Stomach (tissue), 9 donors: Measurements from ENCODE around the gene MANBA. TPM values are rescaled to one million over a fixed set of nuclear protein-coding genes. Genes with fewer than 3 reads are reported as not detected.

Experiments used
- DNase-seq, 2 donors: peaks; one replicate each; pipeline versions ENCODE4 v3.0.0 to v3.0.0-alpha.2; 2013 to 2019
- H3K27ac ChIP-seq, 5 donors: fragments of 200-600 bp in 4 of 5; sonication (generic) in 4 of 5; one replicate each; pipeline ENCODE4 v1.5.1; 2013 to 2019; ENCODE audit warnings: mild to moderate bottlenecking in 1 of 5, moderate library complexity in 1 of 5
- H3K27me3 ChIP-seq, 3 donors: fragments of 200-600 bp; sonication (generic); one replicate each; pipeline ENCODE4 v1.5.1; 2017 to 2019; ENCODE audit warnings: mixed run types in 1 of 3
- H3K36me3 ChIP-seq, 4 donors: fragments of 200-600 bp; sonication (generic); 1 replicate in 3 of 4; 2 replicates in 1 of 4; pipeline ENCODE4 v1.5.1; 2016 to 2019
- H3K4me1 ChIP-seq, 4 donors: fragments of 200-600 bp; sonication (generic); one replicate each; pipeline ENCODE4 v1.5.1; 2016 to 2019
- H3K4me3 ChIP-seq, 4 donors: fragments of 200-600 bp; sonication (generic) in 3 of 4; one replicate each; pipeline ENCODE4 v1.5.1; 2016 to 2019; ENCODE audit warnings: mild to moderate bottlenecking in 1 of 4
- H3K9me3 ChIP-seq, 4 donors: fragments of 200-600 bp; sonication (generic); one replicate each; pipeline ENCODE4 v1.5.1; 2016 to 2019
- EP300 ChIP-seq: sonication (generic); formaldehyde crosslinking; IDR thresholded peaks from one replicate; pipeline ENCODE4 v1.6.1; 2017; ENCODE audit warnings: antibody characterized with exemption
- POLR2A ChIP-seq, 4 donors: fragments of 450-650 bp; IDR thresholded peaks; one replicate each; pipeline ENCODE4 v1.6.1; 2016; ENCODE audit warnings: antibody characterized with exemption in 4 of 4, control low read depth in 2 of 4, mild to moderate bottlenecking in 1 of 4, moderate library complexity in 1 of 4
- POLR2AphosphoS5 ChIP-seq, 3 donors: sonication (generic); formaldehyde crosslinking; IDR thresholded peaks; one replicate each; pipeline ENCODE4 v1.6.1; 2016; ENCODE audit warnings: antibody characterized with exemption in 3 of 3
- WGBS, 5 donors: extraction: QIAGEN DNeasy Blood & Tissue Kit in 3 of 5; methylation state at CpG; one replicate each; pipeline versions ENCODE4 v1.1.5 to v1.1.7; 2013 to 2018; 5-methylcytosine and 5-hydroxymethylcytosine counted together
- intact Hi-C: fragments of 100-400 bp; cut with DNase I; formaldehyde crosslinking; loops from one replicate; pipeline ENCODE4 v1.15.1; 2023; ENCODE audit warnings: low total_unique reads
- polyA plus RNA-seq, 3 donors: library from polyadenylated mRNA; stranded (reverse); fragments of 200-250 nt; gene quantifications; one replicate each; pipeline ENCODE4 v1.2.3, GENCODE V29; 2013
- total RNA-seq, 5 donors: library from RNA; depleted of rRNA; stranded (reverse); fragments of >200 nt; gene quantifications; one replicate each; pipeline versions ENCODE4 v1.1.0 to v1.2.3, GENCODE V29; 2014 to 2016
- TF ChIP-seq, protein P1 (sequence below), 7 experiments: fragments of 450-650 bp in 4 of 7; fragments of 200-600 bp in 3 of 7; sonication (generic) in 3 of 7; IDR thresholded peaks; one replicate each; pipeline ENCODE4 v1.5.1; 2016 to 2019; ENCODE audit warnings: antibody characterized with exemption in 7 of 7, control low read depth in 2 of 7, mild to moderate bottlenecking in 1 of 7
- donor health status: healthy with polysubstance abuse.
- donor health status: Bipolar disorder and iron deficiency.
- donor health status: healthy.

MANBA gene
- total and polyA plus RNA-seq, 8 donors = 8.4 to 69.4 (median 24.0) TPM

GRCh38 chr4:102663073-102663472 lies 97.7 kb downstream of the MANBA start:
- TF ChIP-seq POLR2AphosphoS5 (IDR thresholded peaks at IDR 0.05) (no peak), EP300 (no peak), POLR2A (IDR thresholded peaks at IDR 0.05) (no peak)
- TF ChIP-seq, protein P1, sequence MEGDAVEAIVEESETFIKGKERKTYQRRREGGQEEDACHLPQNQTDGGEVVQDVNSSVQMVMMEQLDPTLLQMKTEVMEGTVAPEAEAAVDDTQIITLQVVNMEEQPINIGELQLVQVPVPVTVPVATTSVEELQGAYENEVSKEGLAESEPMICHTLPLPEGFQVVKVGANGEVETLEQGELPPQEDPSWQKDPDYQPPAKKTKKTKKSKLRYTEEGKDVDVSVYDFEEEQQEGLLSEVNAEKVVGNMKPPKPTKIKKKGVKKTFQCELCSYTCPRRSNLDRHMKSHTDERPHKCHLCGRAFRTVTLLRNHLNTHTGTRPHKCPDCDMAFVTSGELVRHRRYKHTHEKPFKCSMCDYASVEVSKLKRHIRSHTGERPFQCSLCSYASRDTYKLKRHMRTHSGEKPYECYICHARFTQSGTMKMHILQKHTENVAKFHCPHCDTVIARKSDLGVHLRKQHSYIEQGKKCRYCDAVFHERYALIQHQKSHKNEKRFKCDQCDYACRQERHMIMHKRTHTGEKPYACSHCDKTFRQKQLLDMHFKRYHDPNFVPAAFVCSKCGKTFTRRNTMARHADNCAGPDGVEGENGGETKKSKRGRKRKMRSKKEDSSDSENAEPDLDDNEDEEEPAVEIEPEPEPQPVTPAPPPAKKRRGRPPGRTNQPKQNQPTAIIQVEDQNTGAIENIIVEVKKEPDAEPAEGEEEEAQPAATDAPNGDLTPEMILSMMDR (IDR thresholded peaks at IDR 0.05) = no peak
- WGBS, 5 donors = 79 to 94% (median 90%) methylated on average over 1 of the region's 1 CpG
- Histone ChIP-seq H3K4me3 (no peak overlapping the region), H3K4me1 (no peaks in the 10 kb centered on the region), H3K36me3 (peaks cover 5 to 72% (median 63%) of the 10 kb centered on the region in 4 donors), H3K9me3 (no peaks in the 10 kb centered on the region), H3K27ac (no peak overlapping the region), H3K27me3 (no peaks in the 10 kb centered on the region)
- intact Hi-C loops = no loop called here
- DNase-seq = no peak

- 45 to 89% (median 85%) methylated on average over 5 of the region's 5 CpGs for WGBS, 5 donors
- Histone ChIP-seq H3K27me3 (no peaks in the 10 kb centered on the region), H3K4me3 (no peak overlapping the region), H3K4me1 (no peaks in the 10 kb centered on the region), H3K27ac (no peak overlapping the region), H3K36me3 (peaks cover 0 to 37% (median 34%) of the 10 kb centered on the region in 4 donors), H3K9me3 (no peaks in the 10 kb centered on the region)
- DNase-seq = no peak
- no peak for TF ChIP-seq EP300
- TF ChIP-seq, protein P1 (IDR thresholded peaks at IDR 0.05) = no peak
- no peak for TF ChIP-seq POLR2A (IDR thresholded peaks at IDR 0.05)
- no peak for TF ChIP-seq POLR2AphosphoS5 (IDR thresholded peaks at IDR 0.05)
- intact Hi-C loops = no loop called here
Measured at GRCh38 chr4:102657206-102657605, 103.6 kb downstream of the MANBA start.

GRCh38 chr4:102647117-102647516 lies 113.7 kb downstream of the MANBA start:
- no peak for DNase-seq
- intact Hi-C loops = no loop called here
- peaks cover 0 to 48% (median 41%) of the 10 kb centered on the region in 4 donors for H3K36me3 ChIP-seq
- TF ChIP-seq EP300 = no peak
- no peak for TF ChIP-seq POLR2AphosphoS5 (IDR thresholded peaks at IDR 0.05)
- no peak for TF ChIP-seq POLR2A (IDR thresholded peaks at IDR 0.05)
- TF ChIP-seq, protein P1 (IDR thresholded peaks at IDR 0.05) = no peak
- no peaks in the 10 kb centered on the region for H3K27me3 ChIP-seq
- H3K4me1 ChIP-seq = no peaks in the 10 kb centered on the region
- WGBS, 5 donors = 50 to 91% (median 72%) methylated on average over 1 of the region's 1 CpG
- no peak overlapping the region for H3K27ac ChIP-seq
- H3K9me3 ChIP-seq = no peaks in the 10 kb centered on the region
- no peak overlapping the region for H3K4me3 ChIP-seq

DNA sequence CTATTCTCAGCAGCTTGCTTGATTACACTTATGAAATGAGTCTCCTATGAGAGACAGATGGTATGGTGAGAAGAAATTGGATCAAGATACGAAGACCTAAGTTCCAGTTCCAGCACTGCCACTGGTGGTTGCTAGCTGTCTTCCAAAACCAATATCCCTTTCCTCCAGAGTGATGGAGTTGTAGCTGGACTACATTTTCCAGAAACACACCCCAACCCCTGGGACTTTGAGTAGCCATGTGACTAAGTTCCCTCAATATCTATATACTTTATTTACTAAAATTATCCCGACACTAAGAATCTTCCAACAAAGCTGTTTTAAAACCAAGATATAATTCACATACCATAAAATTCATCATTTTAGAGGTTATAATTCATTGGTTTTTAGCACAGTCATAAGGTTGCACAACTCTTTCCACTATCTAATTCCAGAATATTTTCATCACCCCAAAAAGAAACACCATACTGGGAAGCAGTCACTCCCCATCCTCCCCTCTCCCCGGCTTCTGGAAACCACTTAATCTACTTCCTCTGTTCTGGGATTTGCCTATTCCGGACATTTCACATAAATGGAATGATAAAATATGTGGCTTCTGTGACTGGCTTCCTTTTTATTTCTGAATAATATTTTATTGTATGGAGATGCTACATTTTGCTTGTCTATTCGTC lies 118.0 kb downstream of the MANBA start:
- intact Hi-C loops = no loop called here
- no peak for TF ChIP-seq POLR2AphosphoS5 (IDR thresholded peaks at IDR 0.05)
- Histone ChIP-seq H3K36me3 (peaks cover 6 to 50% (median 37%) of the 10 kb centered on the region in 4 donors), H3K9me3 (no peaks in the 10 kb centered on the region), H3K27ac (no peak overlapping the region), H3K4me3 (no peak overlapping the region), H3K4me1 (no peaks in the 10 kb centered on the region), H3K27me3 (no peaks in the 10 kb centered on the region)
- no peak for DNase-seq
- WGBS, 5 donors = 80 to 94% (median 92%) methylated on average over 5 of the region's 5 CpGs

GRCh38 chr4:102641793-102642192 lies 119.0 kb downstream of the MANBA start:
- intact Hi-C loops = no loop called here
- Histone ChIP-seq H3K36me3 (peaks cover 6 to 59% (median 45%) of the 10 kb centered on the region in 4 donors), H3K27me3 (no peaks in the 10 kb centered on the region), H3K9me3 (no peaks in the 10 kb centered on the region), H3K4me1 (no peaks in the 10 kb centered on the region), H3K27ac (no peak overlapping the region), H3K4me3 (no peak overlapping the region)
- TF ChIP-seq, protein P1 (IDR thresholded peaks at IDR 0.05) = no peak
- TF ChIP-seq POLR2A (IDR thresholded peaks at IDR 0.05) = no peak
- no peak for DNase-seq
